HG03575 (cell line): ENCODE results near the gene GDAP1L1.

Source experiments
- ATAC-seq: cut with Tn5 transposase; IDR thresholded peaks from one replicate; pipeline ENCODE4 v1.9.1; 2021; ENCODE audit not compliant: unreplicated experiment, insufficient number of reproducible peaks, low FRiP score; ENCODE audit errors: extremely low read depth

GDAP1L1 gene

GRCh38 chr20:44247586-44248409, 690 bp downstream of the GDAP1L1 start:
- ATAC-seq = no peak

DNA sequence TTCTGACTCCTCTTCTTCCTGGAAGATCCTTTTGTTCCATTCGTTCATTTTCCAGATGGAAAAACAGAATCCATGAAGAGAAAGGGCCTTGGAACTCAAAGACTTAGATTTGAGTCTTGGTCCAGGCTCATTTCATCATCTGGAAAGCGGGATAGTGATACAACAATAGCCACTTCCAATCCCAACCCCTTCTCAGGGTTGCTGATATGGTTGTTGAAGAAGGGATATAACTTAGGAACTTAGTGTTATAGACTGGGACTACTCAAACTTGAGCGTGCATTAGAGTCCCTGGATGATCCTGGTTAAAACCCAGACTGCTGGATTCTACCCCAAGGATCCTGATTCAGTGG, 1.3 kb downstream of the GDAP1L1 start:
- ATAC-seq = no peak

GRCh38 chr20:44251284-44251683, 4.2 kb downstream of the GDAP1L1 start:
- no peak for ATAC-seq

DNA sequence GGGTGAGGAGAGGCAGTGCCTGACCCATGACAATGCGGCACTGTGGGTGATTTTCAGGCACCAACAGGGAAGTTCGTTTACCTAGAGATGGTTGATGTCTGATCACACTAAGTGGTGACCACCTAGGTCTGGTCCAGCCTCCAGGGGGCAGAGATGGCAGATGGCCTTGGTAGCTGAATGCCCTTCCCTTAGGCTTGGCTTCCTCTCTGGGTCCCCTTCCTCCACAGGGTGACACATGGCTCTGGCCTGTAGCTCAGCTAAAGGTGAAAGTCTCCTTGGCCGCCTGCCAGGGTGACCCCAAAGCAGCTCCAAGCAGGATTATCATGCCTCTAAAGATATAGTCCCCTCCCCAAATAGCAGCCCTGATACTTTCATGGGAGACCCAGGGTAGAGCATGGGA, 6.4 kb downstream of the GDAP1L1 start:
- no peak for ATAC-seq

- ATAC-seq = no peak
Observed at GRCh38 chr20:44254073-44254472, 7.0 kb downstream of the GDAP1L1 start.

GRCh38 chr20:44255942-44256341, 8.8 kb downstream of the GDAP1L1 start:
- ATAC-seq = no peak

- ATAC-seq = no peak
Observed at GRCh38 chr20:44256961-44257360, 9.9 kb downstream of the GDAP1L1 start.

DNA sequence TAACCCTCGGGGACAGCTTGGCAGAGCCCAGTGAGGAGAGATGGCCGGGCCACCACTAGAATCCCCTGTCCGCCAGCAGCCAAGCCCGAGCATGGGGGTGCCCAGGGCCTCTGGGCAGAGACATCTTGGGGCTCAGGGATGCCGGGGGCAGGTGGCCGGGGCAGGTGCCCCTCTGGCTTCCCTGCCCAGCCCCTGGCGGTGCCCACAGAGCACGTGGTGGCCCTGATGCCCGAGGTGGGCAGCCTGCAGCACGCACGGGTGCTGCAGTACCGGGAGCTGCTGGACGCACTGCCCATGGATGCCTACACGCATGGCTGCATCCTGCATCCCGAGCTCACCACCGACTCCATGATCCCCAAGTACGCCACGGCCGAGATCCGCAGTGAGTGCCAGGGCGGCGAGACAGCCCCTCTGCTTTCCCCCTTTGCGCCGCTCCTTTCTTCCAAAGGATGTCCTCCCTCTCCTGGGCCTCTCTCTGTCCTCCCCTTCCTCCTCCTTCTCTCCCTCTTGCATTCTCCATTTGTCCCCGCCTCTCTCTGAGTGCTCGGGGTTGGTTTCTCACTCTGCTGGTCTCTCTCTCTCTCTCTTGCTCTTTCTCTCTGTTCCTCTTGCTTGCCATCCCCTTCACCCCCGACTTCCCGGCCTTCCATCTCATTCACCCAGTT, 11.2 kb downstream of the GDAP1L1 start:
- ATAC-seq = no peak

DNA sequence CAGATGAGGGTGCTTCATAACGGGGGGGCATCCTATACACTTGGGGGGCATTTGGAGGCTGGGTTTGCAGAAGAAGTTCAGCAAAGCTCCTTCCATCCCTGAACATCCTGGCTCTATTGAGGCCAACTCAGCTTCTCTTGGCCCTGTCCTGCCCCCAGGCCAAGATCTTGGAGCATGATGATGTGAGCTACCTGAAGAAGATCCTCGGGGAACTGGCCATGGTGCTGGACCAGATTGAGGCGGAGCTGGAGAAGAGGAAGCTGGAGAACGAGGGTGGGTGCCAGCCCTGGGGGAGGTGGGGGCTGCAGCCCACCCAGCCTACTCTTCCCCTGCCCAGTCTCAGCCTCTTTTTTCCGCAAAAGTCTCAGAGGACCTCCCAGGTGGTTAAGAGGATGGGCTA, 17.2 kb downstream of the GDAP1L1 start:
- ATAC-seq = no peak

- no peak for ATAC-seq
Observed at GRCh38 chr20:44268802-44269201, 21.7 kb downstream of the GDAP1L1 start.

DNA sequence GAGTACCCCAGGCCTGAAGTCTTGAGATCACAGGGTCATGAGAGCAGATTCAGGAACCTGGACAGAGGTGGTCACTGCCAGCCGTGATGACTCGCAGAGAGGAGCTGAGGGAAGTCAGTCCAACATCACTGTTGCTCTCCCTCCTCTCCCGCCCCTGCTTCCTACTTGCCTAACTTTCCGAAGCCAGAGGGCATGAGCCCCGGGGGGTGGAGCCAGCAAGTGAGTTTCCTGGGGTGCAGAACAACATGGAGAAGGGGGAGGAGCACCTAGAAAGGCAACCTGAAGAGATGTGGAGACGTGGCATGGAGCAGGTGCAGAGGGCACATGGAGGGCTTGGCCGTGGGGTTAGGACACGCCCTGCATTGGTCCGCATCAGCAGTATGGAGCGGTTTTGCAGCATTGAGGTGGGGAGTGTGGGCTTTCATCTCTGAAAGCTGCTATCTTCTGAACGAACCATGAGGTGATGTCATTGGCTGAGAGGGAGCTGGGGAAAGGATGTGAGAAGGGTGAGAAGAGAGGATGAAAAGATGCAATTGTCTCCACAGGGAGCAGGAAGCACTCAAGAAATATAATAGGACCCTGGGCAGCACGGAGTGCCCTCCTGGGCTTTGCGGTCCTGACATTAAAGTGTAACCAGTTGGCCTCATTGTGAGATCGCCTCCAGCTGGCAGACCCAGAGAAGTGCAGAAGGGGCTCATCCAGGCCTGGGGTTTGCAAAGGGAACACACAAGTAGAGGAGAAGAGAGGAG, 25.0 kb downstream of the GDAP1L1 start:
- no peak for ATAC-seq

DNA sequence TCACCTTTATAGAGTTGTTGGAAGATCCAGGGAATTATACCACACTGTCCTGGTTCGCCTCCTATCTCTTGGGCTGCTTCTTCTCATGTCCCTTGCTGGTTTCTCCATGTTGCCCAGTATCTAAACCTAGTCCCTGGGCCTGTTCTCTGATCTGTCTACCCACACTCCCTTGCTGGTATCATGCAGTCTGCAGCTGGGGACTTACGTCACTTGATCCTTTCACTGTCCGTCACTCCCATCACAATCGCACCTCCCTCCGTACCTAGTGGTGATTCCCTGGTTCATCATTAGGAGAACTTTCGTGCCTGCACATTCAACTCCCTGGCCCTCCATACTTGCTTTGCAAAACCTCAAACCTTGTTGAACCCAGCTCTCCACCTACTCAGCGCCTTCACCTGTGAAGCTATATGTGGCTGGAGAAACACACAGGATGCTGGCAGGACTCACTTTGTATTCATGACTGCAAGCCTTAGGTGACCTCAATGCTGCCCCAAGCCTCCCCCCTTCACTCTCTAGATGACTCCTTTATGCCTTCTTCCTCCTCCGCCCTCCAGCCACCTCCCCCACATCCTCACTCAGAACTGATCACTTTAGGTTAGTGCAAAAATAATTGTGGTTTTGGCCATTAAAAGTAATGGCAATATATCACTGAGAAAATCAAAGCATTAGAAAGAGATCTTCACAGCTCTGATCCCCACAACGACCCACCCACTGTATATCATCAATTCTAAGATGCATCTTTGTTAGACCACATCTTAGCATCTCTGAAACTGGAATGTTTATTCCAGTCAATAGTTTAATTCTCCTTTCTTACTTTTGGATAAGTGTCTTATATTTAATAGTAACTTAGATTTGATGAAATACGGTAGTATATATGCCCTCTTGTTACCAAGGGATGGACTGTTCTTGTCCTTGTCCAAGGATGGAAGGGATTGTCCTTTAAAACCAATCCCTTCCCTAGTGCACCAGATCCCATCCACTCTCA, 26.4 kb downstream of the GDAP1L1 start:
- ATAC-seq = no peak

GRCh38 chr20:44274303-44275017, 27.4 kb downstream of the GDAP1L1 start:
- no peak for ATAC-seq

DNA sequence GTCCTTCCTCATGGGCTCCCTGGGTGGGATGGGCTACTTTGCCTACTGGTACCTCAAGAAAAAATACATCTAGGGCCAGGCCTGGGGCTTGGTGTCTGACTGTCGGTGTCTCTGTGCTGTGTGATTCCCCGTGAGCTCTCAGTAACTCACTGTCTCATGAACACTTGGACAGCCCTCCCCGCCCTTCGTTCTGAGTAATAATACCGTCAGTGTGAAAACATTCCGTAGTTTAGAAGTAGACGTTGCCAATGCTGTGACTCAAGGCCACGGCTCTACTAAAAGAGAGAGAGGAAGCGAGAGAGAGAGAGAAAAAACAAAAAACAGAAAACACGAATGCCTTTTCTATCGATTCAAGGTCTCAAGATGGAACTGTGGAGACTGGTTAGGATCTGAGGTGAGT, 32.1 kb downstream of the GDAP1L1 start:
- ATAC-seq = no peak

GRCh38 chr20:44280387-44280786, 33.3 kb downstream of the GDAP1L1 start:
- no peak for ATAC-seq

DNA sequence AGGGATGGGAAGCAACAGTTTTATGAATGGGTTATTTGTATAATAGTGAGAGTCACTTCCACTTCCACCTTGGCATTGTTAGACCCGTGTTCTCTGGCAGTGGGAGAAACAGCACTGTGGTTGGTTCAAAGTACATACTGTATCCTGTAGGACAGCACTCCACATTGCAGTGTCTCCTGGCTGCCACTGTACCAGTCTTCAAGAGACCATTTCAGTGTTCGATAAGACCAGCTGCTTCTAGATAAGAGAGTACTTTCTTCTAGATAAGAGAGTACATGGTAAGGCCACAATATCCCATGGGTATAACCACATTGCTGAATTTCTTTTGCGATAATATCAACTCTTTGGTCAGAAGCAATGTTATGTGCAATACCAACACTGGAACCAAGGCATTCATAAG, 35.1 kb downstream of the GDAP1L1 start:
- ATAC-seq = no peak

DNA sequence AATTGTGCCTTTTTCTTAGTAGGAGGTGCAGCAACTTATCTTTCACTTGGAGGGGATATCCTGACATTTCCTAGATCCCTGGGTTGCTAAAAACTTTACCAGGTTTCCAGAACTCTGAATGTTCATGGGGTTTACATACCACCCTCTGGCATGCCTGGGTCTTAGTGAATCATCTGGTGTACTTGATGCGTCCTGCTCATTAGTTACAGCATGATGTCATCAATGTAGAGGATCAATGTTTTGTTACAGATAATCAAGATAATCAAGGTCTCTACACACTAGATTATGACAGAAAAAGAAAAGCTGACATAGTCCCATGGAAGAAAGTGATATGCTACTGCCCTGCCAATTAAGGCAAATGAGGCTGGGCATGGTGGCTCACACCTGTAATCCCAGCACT, 36.9 kb downstream of the GDAP1L1 start:
- no peak for ATAC-seq
